Fibroblast of lung (primary cell): ENCODE results near the gene PDLIM4. TPM values are rescaled to one million over a fixed set of nuclear protein-coding genes. Genes with fewer than 3 reads are reported as not detected.

Source experiments
- DNase-seq, 2 donors: peaks; one replicate each; pipeline versions ENCODE4 v3.0.0 to v3.0.0-alpha.2; 2010; ENCODE audit warnings: low read depth in 2 of 2
- H2AFZ ChIP-seq: 2 replicates; pipeline ENCODE4 v1.5.1; 2012; ENCODE audit warnings: low read length, control low read depth, inconsistent platforms
- H3K27ac ChIP-seq: 2 replicates; pipeline ENCODE4 v1.5.1; 2011; ENCODE audit warnings: low read length, control low read depth; ENCODE audit not compliant: insufficient read depth
- H3K27me3 ChIP-seq: 2 replicates; pipeline ENCODE4 v1.5.1; 2011; ENCODE audit warnings: mild to moderate bottlenecking, low read length; ENCODE audit not compliant: control insufficient read depth, insufficient read depth
- H3K36me3 ChIP-seq: 2 replicates; pipeline ENCODE4 v1.5.1; 2011; ENCODE audit warnings: low read length; ENCODE audit not compliant: control insufficient read depth, insufficient read depth
- H3K4me1 ChIP-seq: 2 replicates; pipeline ENCODE4 v1.5.1; 2011; ENCODE audit warnings: low read length; ENCODE audit not compliant: control insufficient read depth, insufficient read depth; ENCODE audit errors: extremely low read depth
- H3K4me2 ChIP-seq: 2 replicates; pipeline ENCODE4 v1.5.1; 2011; ENCODE audit warnings: low read length, control low read depth; ENCODE audit not compliant: insufficient read depth; ENCODE audit errors: extremely low read depth
- H3K4me3 ChIP-seq, 4 experiments: fragments of 200-600 bp in 1 of 4; sonication (generic) in 1 of 4; replicated peaks in 1 of 4; 2 replicates each; pipeline ENCODE4 v1.5.1; 2011 to 2016; ENCODE audit warnings: low read length in 4 of 4, low read depth in 3 of 4, mild to moderate bottlenecking in 3 of 4, control low read depth in 2 of 4, inconsistent platforms in 1 of 4, mixed read lengths in 1 of 4; ENCODE audit not compliant: insufficient read depth in 1 of 4; ENCODE audit errors: control extremely low read depth in 1 of 4
- H3K79me2 ChIP-seq: 2 replicates; pipeline ENCODE4 v1.5.1; 2012; ENCODE audit warnings: mild to moderate bottlenecking, low read length, inconsistent platforms; ENCODE audit not compliant: control insufficient read depth, insufficient read depth
- H3K9ac ChIP-seq: 2 replicates; pipeline ENCODE4 v1.5.1; 2011; ENCODE audit warnings: mild to moderate bottlenecking, low read length, control low read depth; ENCODE audit not compliant: insufficient read depth
- H3K9me3 ChIP-seq: 2 replicates; pipeline ENCODE4 v1.5.1; 2012; ENCODE audit warnings: low read depth, low read length; ENCODE audit not compliant: control insufficient read depth, insufficient read depth
- H4K20me1 ChIP-seq: 2 replicates; pipeline ENCODE4 v1.5.1; 2011; ENCODE audit warnings: low read length; ENCODE audit not compliant: control insufficient read depth, insufficient read depth; ENCODE audit errors: extremely low read depth
- EZH2 ChIP-seq: IDR thresholded peaks from 2 replicates; pipeline ENCODE4 v1.5.1; 2012; ENCODE audit warnings: low read length, control low read depth, mild to moderate bottlenecking; ENCODE audit errors: missing control alignments
- polyA plus RNA-seq, 2 donors: library from polyadenylated mRNA; depleted of rRNA in 1 of 2; stranded (reverse) in 1 of 2; unstranded in 1 of 2; fragments of >200 nt; gene quantifications; 2 replicates each; pipeline ENCODE4 v1.2.1, GENCODE V29; 2011 to 2012; ENCODE audit warnings: missing spikeins in 1 of 2
- total RNA-seq: library from RNA; depleted of rRNA; stranded (reverse); fragments of >200 nt; gene quantifications from 2 replicates; pipeline ENCODE4 v1.2.1, GENCODE V29; 2014
- TF ChIP-seq, protein P1 (sequence below), 2 donors: IDR thresholded peaks in 1 of 2; conservative IDR thresholded peaks in 1 of 2; 1 replicate in 1 of 2; 2 replicates in 1 of 2; pipeline ENCODE4 v1.5.1; 2011 to 2012; ENCODE audit warnings: low read length in 2 of 2, control low read depth in 1 of 2, inconsistent platforms in 1 of 2, low read depth in 1 of 2, mild to moderate bottlenecking in 1 of 2

Gene PDLIM4
- total and polyA plus RNA-seq, 2 donors (not counting 1 experiment from before 2014, with no cell fraction given), result 10.7 to 67.2 TPM

- Histone ChIP-seq H3K9ac (no peak overlapping the region), H3K4me1 (peaks cover 22% of the 10 kb centered on the region), H3K79me2 (peaks cover 38% of the 10 kb centered on the region), H3K4me3 (no peak overlapping the region), H3K27me3 (no peaks in the 10 kb centered on the region), H2AFZ (no peak overlapping the region), H3K4me2 (no peak overlapping the region), H3K9me3 (no peaks in the 10 kb centered on the region), H3K27ac (no peak overlapping the region), H3K36me3 (peaks cover 6% of the 10 kb centered on the region), H4K20me1 (no peaks in the 10 kb centered on the region)
- DNase-seq, result no peak
- TF ChIP-seq EZH2, result no peak
- TF ChIP-seq, protein P1, sequence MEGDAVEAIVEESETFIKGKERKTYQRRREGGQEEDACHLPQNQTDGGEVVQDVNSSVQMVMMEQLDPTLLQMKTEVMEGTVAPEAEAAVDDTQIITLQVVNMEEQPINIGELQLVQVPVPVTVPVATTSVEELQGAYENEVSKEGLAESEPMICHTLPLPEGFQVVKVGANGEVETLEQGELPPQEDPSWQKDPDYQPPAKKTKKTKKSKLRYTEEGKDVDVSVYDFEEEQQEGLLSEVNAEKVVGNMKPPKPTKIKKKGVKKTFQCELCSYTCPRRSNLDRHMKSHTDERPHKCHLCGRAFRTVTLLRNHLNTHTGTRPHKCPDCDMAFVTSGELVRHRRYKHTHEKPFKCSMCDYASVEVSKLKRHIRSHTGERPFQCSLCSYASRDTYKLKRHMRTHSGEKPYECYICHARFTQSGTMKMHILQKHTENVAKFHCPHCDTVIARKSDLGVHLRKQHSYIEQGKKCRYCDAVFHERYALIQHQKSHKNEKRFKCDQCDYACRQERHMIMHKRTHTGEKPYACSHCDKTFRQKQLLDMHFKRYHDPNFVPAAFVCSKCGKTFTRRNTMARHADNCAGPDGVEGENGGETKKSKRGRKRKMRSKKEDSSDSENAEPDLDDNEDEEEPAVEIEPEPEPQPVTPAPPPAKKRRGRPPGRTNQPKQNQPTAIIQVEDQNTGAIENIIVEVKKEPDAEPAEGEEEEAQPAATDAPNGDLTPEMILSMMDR (conservative IDR thresholded peaks at IDR 0.05 in 1 of 2, IDR thresholded peaks at IDR 0.05 in 1 of 2; ENCODE audit: low read depth in 1 of 2, low read length in 2 of 2), result no peak
Measured at GRCh38 chr5:132219981-132220380, 37.5 kb upstream of the PDLIM4 start.

GRCh38 chr5:132220491-132220890 lies 37.0 kb upstream of the PDLIM4 start:
- DNase-seq, result peak in 1 of 2 donors; percentile 55
- no peaks in the 10 kb centered on the region for H4K20me1 ChIP-seq

GRCh38 chr5:132221781-132222648 lies 35.5 kb upstream of the PDLIM4 start:
- Histone ChIP-seq H4K20me1 (no peaks in the 10 kb centered on the region), H3K27me3 (no peaks in the 10 kb centered on the region), H3K4me2 (peak overlapping the region; percentile 7), H3K4me3 (peak overlapping the region in 1 of 4 experiments; percentile 34), H3K36me3 (peaks cover 4% of the 10 kb centered on the region), H2AFZ (no peak overlapping the region), H3K9me3 (no peaks in the 10 kb centered on the region), H3K9ac (no peak overlapping the region), H3K27ac (peak overlapping the region; percentile 44), H3K4me1 (peaks cover 35% of the 10 kb centered on the region), H3K79me2 (peaks cover 44% of the 10 kb centered on the region)
- no peak for TF ChIP-seq EZH2
- TF ChIP-seq, protein P1 (conservative IDR thresholded peaks at IDR 0.05 in 1 of 2, IDR thresholded peaks at IDR 0.05 in 1 of 2; ENCODE audit: low read depth in 1 of 2, low read length in 2 of 2), result peak; percentile 20 to 47
- peak; percentile 79 to 97 for DNase-seq

More at GRCh38 chr5:132220491-132220890, 37.0 kb upstream of the PDLIM4 start:
- Histone ChIP-seq H3K9ac (no peak overlapping the region), H3K27me3 (no peaks in the 10 kb centered on the region), H3K4me3 (no peak overlapping the region), H2AFZ (no peak overlapping the region), H3K27ac (no peak overlapping the region), H3K9me3 (no peaks in the 10 kb centered on the region), H3K36me3 (peaks cover 6% of the 10 kb centered on the region), H3K4me1 (peaks cover 24% of the 10 kb centered on the region), H3K4me2 (no peak overlapping the region), H3K79me2 (peaks cover 38% of the 10 kb centered on the region)
- TF ChIP-seq, protein P1 (conservative IDR thresholded peaks at IDR 0.05 in 1 of 2, IDR thresholded peaks at IDR 0.05 in 1 of 2; ENCODE audit: low read depth in 1 of 2, low read length in 2 of 2), result no peak
- no peak for TF ChIP-seq EZH2
